ENCODE data around the gene CSDE1. TPM values are rescaled to one million over a fixed set of nuclear protein-coding genes. Genes with fewer than 3 reads are reported as not detected.
"Not testable (repeated sequence)": the region's sequence is repeated elsewhere in the genome, so short reads cannot be mapped to it uniquely, and the experiment has no call there.

Gene CSDE1
- total RNA-seq, 1 donor from 2014 or later: 606 TPM

DNA sequence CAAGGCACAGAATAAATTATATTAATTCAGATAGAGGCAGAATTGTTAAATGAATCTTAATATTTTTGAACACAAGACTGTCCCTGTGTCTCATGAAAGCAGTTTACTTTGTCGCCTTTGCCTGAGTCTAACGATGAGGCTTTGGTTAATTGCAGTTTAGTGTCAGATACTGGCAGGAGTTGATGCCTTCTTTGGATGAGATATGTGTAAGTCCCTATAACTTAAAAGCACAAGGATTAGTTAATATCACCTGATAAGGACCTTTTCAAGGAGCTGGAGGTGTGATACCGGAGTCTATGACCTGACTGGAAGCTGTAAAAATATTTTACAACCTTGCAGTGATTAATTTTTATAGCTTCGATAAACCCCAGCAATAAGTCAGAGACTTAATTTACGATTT, 24.7 kb upstream of the CSDE1 start:
- no peak for DNase-seq (ENCODE audit: low spot score, unreplicated experiment)
- Mint-ChIP-seq H3K4me3 (ENCODE audit: low read depth) (no peak overlapping the region), H3K27me3 (peaks cover 45% of the 10 kb centered on the region), H3K27ac (no peak overlapping the region), H3K4me1 (ENCODE audit: low read depth) (peaks cover 9% of the 10 kb centered on the region), H3K9me3 (ENCODE audit: low read depth) (peaks cover 10% of the 10 kb centered on the region), H3K36me3 (ENCODE audit: insufficient read depth) (peaks cover 5% of the 10 kb centered on the region)
- TF ChIP-seq, protein P1, sequence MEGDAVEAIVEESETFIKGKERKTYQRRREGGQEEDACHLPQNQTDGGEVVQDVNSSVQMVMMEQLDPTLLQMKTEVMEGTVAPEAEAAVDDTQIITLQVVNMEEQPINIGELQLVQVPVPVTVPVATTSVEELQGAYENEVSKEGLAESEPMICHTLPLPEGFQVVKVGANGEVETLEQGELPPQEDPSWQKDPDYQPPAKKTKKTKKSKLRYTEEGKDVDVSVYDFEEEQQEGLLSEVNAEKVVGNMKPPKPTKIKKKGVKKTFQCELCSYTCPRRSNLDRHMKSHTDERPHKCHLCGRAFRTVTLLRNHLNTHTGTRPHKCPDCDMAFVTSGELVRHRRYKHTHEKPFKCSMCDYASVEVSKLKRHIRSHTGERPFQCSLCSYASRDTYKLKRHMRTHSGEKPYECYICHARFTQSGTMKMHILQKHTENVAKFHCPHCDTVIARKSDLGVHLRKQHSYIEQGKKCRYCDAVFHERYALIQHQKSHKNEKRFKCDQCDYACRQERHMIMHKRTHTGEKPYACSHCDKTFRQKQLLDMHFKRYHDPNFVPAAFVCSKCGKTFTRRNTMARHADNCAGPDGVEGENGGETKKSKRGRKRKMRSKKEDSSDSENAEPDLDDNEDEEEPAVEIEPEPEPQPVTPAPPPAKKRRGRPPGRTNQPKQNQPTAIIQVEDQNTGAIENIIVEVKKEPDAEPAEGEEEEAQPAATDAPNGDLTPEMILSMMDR (IDR thresholded peaks at IDR 0.05; ENCODE audit: unreplicated experiment): no peak

DNA sequence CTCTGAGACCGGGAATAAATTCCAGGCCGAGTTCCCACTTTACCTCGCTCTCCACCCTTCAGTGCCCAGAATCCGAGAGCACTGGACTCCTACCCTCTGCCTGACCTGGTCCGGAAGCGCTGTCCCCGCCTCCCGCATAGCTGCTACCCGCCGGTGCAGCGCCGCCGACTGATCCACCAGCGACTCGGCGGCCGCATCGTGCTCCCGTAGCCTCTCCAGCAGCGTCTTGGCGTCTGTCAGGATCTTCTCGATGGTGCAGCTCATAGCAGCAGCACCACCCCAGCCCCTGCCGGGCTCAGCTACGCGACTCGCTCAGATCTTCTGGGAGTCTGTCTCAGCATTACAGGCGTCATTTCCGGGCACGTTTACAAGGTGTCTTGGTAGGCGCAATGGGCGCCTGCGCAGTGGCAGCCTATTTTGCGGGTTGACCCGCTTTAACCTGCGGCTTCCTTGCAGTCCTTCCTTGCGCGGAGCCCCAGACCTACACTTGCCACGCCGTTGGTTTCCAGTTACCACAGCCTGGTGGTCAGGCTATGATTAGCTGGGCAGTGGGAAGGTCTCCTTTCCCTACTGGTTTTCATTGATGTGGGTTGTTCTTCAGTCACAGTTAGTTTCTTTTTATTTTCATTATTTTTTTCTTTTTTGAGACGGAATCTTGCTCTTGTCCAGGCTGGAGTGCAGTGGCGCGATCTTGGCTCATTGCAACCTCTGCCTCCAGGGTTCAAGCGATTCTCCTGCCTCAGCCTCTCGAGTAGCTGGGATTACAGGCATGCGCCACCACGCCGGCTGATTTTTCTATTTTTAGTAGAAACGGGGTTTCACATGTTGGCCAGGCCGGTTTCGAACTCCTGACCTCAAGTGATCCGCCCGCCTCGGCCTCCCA, 22.8 kb upstream of the CSDE1 start, which contains the start of gene SIKE1:
Gene SIKE1 (minus strand): TSS at position 342 of the 883 bp plus-strand sequence. CDS start 78 bp downstream, at position 264.
- peak within 1 kb of the TSS; percentile 99 for H3K27ac Mint-ChIP-seq
- DNase-seq (ENCODE audit: low spot score, unreplicated experiment): peak; percentile 75
- H3K4me1 Mint-ChIP-seq (ENCODE audit: low read depth): peaks cover 9% of the 10 kb centered on the region
- no peaks in the 10 kb centered on the region for H3K9me3 Mint-ChIP-seq (ENCODE audit: low read depth)
- TF ChIP-seq, protein P1 (IDR thresholded peaks at IDR 0.05; ENCODE audit: unreplicated experiment): peak; percentile 11
- peak within 1 kb of the TSS; percentile 100 for H3K4me3 Mint-ChIP-seq (ENCODE audit: low read depth)
- H3K36me3 Mint-ChIP-seq (ENCODE audit: insufficient read depth): peaks cover 11% of the 10 kb centered on the region
- H3K27me3 Mint-ChIP-seq: peaks cover 29% of the 10 kb centered on the region

DNA sequence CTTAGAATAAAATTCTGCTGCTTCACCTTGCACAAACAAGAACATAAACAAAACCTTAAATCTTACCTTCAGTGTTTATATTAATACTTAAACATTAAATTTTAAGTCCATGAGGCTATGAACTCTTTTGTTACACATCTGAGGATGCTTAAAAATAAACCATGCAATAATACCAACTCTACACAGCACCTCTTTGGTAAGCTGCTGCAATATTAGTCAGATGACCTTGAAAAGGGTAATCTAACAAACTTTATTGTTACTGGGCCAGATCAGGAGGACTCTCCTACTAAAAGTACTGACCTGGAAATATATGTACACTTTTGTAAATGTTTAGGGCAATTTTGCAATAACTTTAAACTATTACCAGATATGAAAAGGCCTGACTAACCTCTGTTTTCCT, 21.9 kb upstream of the CSDE1 start:
- peak overlapping the region; percentile 99 for H3K27ac Mint-ChIP-seq
- no peak for DNase-seq (ENCODE audit: low spot score, unreplicated experiment)
- peak overlapping the region; percentile 100 for H3K4me3 Mint-ChIP-seq (ENCODE audit: low read depth)
- H3K27me3 Mint-ChIP-seq: peaks cover 23% of the 10 kb centered on the region
- peaks cover 9% of the 10 kb centered on the region for H3K4me1 Mint-ChIP-seq (ENCODE audit: low read depth)
- H3K9me3 Mint-ChIP-seq (ENCODE audit: low read depth): no peaks in the 10 kb centered on the region
- TF ChIP-seq, protein P1 (IDR thresholded peaks at IDR 0.05; ENCODE audit: unreplicated experiment): no peak
- peaks cover 11% of the 10 kb centered on the region for H3K36me3 Mint-ChIP-seq (ENCODE audit: insufficient read depth)

DNA sequence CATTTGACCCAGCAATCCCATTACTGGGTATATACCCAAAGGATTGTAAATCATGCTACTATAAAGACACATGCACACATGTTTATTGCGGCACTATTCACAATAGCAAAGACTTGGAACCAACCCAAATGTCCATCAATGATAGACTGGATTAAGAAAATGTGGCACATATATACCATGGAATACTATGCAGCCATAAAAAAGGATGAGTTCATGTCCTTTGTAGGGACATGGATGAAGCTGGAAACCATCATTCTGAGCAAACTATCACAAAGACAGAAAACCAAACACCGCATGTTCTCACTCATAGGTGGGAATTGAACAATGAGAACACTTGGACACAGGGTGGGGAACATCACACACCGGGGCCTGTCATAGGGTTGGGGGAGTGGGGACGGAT, 18.9 kb upstream of the CSDE1 start:
- H3K27me3 Mint-ChIP-seq; H3K4me3 Mint-ChIP-seq (ENCODE audit: low read depth); DNase-seq (ENCODE audit: low spot score, unreplicated experiment); H3K27ac Mint-ChIP-seq; H3K9me3 Mint-ChIP-seq (ENCODE audit: low read depth); H3K4me1 Mint-ChIP-seq (ENCODE audit: low read depth): not testable (repeated sequence)
- H3K36me3 Mint-ChIP-seq (ENCODE audit: insufficient read depth): peaks cover 14% of the 10 kb centered on the region

DNA sequence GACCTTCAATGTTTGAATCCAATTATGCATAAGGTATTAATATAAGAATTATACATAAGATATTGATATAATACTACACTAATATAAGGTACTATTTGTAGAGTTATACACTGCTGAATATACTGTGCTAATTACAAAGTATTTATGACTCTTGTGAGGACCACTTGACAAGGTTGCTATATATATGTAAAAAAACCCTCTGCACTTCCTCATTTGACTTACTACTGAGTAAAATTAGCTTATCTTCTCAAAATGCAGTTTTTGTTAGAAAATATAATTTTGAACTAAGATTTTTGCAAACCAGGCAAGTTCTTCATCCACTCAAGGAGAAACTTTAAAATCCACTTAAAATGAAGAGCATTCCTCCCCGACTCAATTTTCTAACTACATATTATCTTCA, 14.2 kb upstream of the CSDE1 start:
- no peaks in the 10 kb centered on the region for H3K27me3 Mint-ChIP-seq
- DNase-seq (ENCODE audit: low spot score, unreplicated experiment): no peak
- no peak overlapping the region for H3K27ac Mint-ChIP-seq
- no peaks in the 10 kb centered on the region for H3K9me3 Mint-ChIP-seq (ENCODE audit: low read depth)
- H3K36me3 Mint-ChIP-seq (ENCODE audit: insufficient read depth): peaks cover 7% of the 10 kb centered on the region
- H3K4me3 Mint-ChIP-seq (ENCODE audit: low read depth): no peak overlapping the region
- no peaks in the 10 kb centered on the region for H3K4me1 Mint-ChIP-seq (ENCODE audit: low read depth)
- TF ChIP-seq, protein P1 (IDR thresholded peaks at IDR 0.05; ENCODE audit: unreplicated experiment): no peak

DNA sequence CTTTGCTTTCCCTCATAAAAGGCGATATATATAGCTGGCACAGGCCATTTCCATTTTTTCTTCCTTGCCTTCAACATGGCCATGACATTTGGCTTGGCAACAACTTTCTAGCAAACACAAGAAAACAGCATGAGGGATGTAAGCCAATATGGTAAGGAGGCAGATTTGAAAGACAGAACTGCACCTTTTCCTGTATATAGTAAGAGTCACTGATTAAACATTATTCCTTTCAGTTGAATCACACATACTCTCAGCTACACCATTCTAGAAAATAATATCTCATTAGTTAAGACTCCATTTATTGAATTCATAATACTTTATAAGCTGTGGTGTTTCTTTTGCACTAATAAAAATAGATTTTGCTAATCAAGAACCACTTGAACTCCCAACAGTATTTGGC, 13.2 kb upstream of the CSDE1 start:
- Mint-ChIP-seq H3K27me3 (no peaks in the 10 kb centered on the region), H3K4me3 (ENCODE audit: low read depth) (no peak overlapping the region), H3K9me3 (ENCODE audit: low read depth) (no peaks in the 10 kb centered on the region), H3K27ac (no peak overlapping the region), H3K36me3 (ENCODE audit: insufficient read depth) (peaks cover 5% of the 10 kb centered on the region), H3K4me1 (ENCODE audit: low read depth) (no peaks in the 10 kb centered on the region)
- TF ChIP-seq, protein P1 (IDR thresholded peaks at IDR 0.05; ENCODE audit: unreplicated experiment): no peak
- DNase-seq (ENCODE audit: low spot score, unreplicated experiment): no peak
